CD1c-positive myeloid dendritic cell (primary cell): ENCODE data around the gene MFAP4.
"Not testable (repeated sequence)": the region's sequence is repeated elsewhere in the genome, so short reads cannot be mapped to it uniquely, and the experiment has no call there.

Source experiments
- DNase-seq: peaks from one replicate; pipeline ENCODE4 v3.0.0-alpha.2; 2016; ENCODE audit errors: extremely low spot score

Gene MFAP4

GRCh38 chr17:19370493-19370960 lies 16.5 kb downstream of the MFAP4 start:
- peak; percentile 52 for DNase-seq

- no peak for DNase-seq
Observed at GRCh38 chr17:19369846-19370492, 17.0 kb downstream of the MFAP4 start.

GRCh38 chr17:19369107-19369778 lies 17.7 kb downstream of the MFAP4 start:
- no peak for DNase-seq

GRCh38 chr17:19368229-19368628 lies 18.8 kb downstream of the MFAP4 start:
- DNase-seq: no peak

- DNase-seq: no peak
Observed at GRCh38 chr17:19366637-19366972, 20.4 kb downstream of the MFAP4 start.

GRCh38 chr17:19365833-19366636 lies 21.0 kb downstream of the MFAP4 start:
- DNase-seq: no peak

- no peak for DNase-seq
Observed at GRCh38 chr17:19365499-19365817, 21.5 kb downstream of the MFAP4 start.

GRCh38 chr17:19364699-19365498 lies 22.1 kb downstream of the MFAP4 start:
- DNase-seq: no peak

- no peak for DNase-seq
Observed at GRCh38 chr17:19363460-19364035, 23.4 kb downstream of the MFAP4 start.

GRCh38 chr17:19363114-19363438 lies 23.9 kb downstream of the MFAP4 start:
- DNase-seq: no peak

- DNase-seq: peak; percentile 95
Observed at GRCh38 chr17:19362277-19363113, 24.5 kb downstream of the MFAP4 start, which contains the start of gene B9D1. B9D1 (minus strand) TSS chr17:19362723; CDS start chr17:19362569, 154 bp downstream.

- no peak for DNase-seq
Observed at GRCh38 chr17:19361944-19362276, 25.1 kb downstream of the MFAP4 start.

- no peak for DNase-seq
Observed at GRCh38 chr17:19361326-19361725, 25.7 kb downstream of the MFAP4 start.

GRCh38 chr17:19360772-19361171 lies 26.2 kb downstream of the MFAP4 start:
- no peak for DNase-seq

GRCh38 chr17:19359856-19360255 lies 27.1 kb downstream of the MFAP4 start:
- no peak for DNase-seq

GRCh38 chr17:19359151-19359550 lies 27.8 kb downstream of the MFAP4 start:
- no peak for DNase-seq

GRCh38 chr17:19357761-19358160 lies 29.2 kb downstream of the MFAP4 start:
- DNase-seq: no peak

- no peak for DNase-seq
Observed at GRCh38 chr17:19357351-19357750, 29.6 kb downstream of the MFAP4 start.

- DNase-seq: no peak
Observed at GRCh38 chr17:19354748-19355147, 32.2 kb downstream of the MFAP4 start.

- not testable (repeated sequence) for DNase-seq
Observed at GRCh38 chr17:19353401-19353800, 33.6 kb downstream of the MFAP4 start.

GRCh38 chr17:19348806-19349205 lies 38.2 kb downstream of the MFAP4 start:
- no peak for DNase-seq
